CD14-positive monocyte (primary cell): Measurements from ENCODE around the gene HAUS2. TPM values are rescaled to one million over a fixed set of nuclear protein-coding genes. Genes with fewer than 3 reads are reported as not detected.

ENCODE experiments used
- DNase-seq, 3 donors: peaks; one replicate each; pipeline ENCODE4 v3.0.0-alpha.2; 2011 to 2022
- H2AFZ ChIP-seq: 2 replicates; pipeline ENCODE4 v1.6.0; 2012; ENCODE audit warnings: mild to moderate bottlenecking, low read depth, low read length, inconsistent platforms; ENCODE audit not compliant: insufficient read depth, poor library complexity, severe bottlenecking
- H3K27ac ChIP-seq, 2 donors: 1 replicate in 1 of 2; 2 replicates in 1 of 2; pipeline ENCODE4 v1.5.1; 2012 to 2013; ENCODE audit warnings: low read length in 2 of 2, control low read depth in 1 of 2, inconsistent platforms in 1 of 2, low read depth in 1 of 2, mild to moderate bottlenecking in 1 of 2
- H3K27me3 ChIP-seq, 2 donors: one replicate each; pipeline versions ENCODE4 v1.6.0 to v1.6.1; 2011 to 2013; ENCODE audit warnings: low read length in 2 of 2; ENCODE audit not compliant: control insufficient read depth in 2 of 2, insufficient read depth in 2 of 2
- H3K36me3 ChIP-seq, 2 donors: replicated peaks in 1 of 2; 1 replicate in 1 of 2; 2 replicates in 1 of 2; pipeline versions ENCODE4 v1.5.1 to v1.6.1; 2012 to 2013; ENCODE audit warnings: low read length in 2 of 2, control low read depth in 1 of 2, inconsistent platforms in 1 of 2, mild to moderate bottlenecking in 1 of 2; ENCODE audit not compliant: insufficient read depth in 2 of 2, control insufficient read depth in 1 of 2
- H3K4me1 ChIP-seq, 2 donors: 1 replicate in 1 of 2; 2 replicates in 1 of 2; pipeline versions ENCODE4 v1.5.1 to v1.6.1; 2012 to 2013; ENCODE audit warnings: low read length in 2 of 2, control low read depth in 1 of 2, inconsistent platforms in 1 of 2, mild to moderate bottlenecking in 1 of 2, moderate library complexity in 1 of 2; ENCODE audit not compliant: insufficient read depth in 2 of 2, control insufficient read depth in 1 of 2
- H3K4me2 ChIP-seq: replicated peaks from 2 replicates; pipeline ENCODE3; 2012; ENCODE audit warnings: low read length, moderate library complexity, mild to moderate bottlenecking; ENCODE audit not compliant: poor library complexity, severe bottlenecking; ENCODE audit errors: extremely low read depth
- H3K4me3 ChIP-seq, 3 experiments: fragments of 200-600 bp in 1 of 3; sonication (generic) in 1 of 3; replicated peaks in 1 of 3; 1 replicate in 2 of 3; 2 replicates in 1 of 3; pipeline ENCODE4 v1.5.1; 2011 to 2013; ENCODE audit warnings: low read length in 3 of 3, mild to moderate bottlenecking in 3 of 3, control low read depth in 2 of 3, low read depth in 2 of 3, inconsistent platforms in 1 of 3, moderate library complexity in 1 of 3
- H3K79me2 ChIP-seq: 2 replicates; pipeline ENCODE4 v1.6.0; 2012; ENCODE audit warnings: mild to moderate bottlenecking, control low read depth, inconsistent platforms, low read length, moderate library complexity; ENCODE audit not compliant: insufficient read depth
- H3K9ac ChIP-seq: 2 replicates; pipeline ENCODE4 v1.6.0; 2017; ENCODE audit warnings: low read length, mild to moderate bottlenecking; ENCODE audit not compliant: insufficient read depth, poor library complexity, severe bottlenecking
- H3K9me3 ChIP-seq, 2 donors: replicated peaks in 1 of 2; 1 replicate in 1 of 2; 2 replicates in 1 of 2; pipeline versions ENCODE4 v1.5.1 to v1.6.1; 2012 to 2013; ENCODE audit warnings: low read length in 2 of 2, control low read depth in 1 of 2; ENCODE audit not compliant: control insufficient read depth in 1 of 2, insufficient read depth in 1 of 2
- H4K20me1 ChIP-seq: 2 replicates; pipeline ENCODE4 v1.6.0; 2012; ENCODE audit warnings: mild to moderate bottlenecking, low read length, control low read depth, moderate library complexity; ENCODE audit not compliant: insufficient read depth
- H3K27ac Mint-ChIP-seq, 7 donors: one replicate each; pipeline ENCODE4 v1.8.0; 2020; ENCODE audit warnings: mild to moderate bottlenecking in 7 of 7, mixed read lengths in 7 of 7, moderate library complexity in 6 of 7, inconsistent platforms in 2 of 7
- H3K27me3 Mint-ChIP-seq, 3 donors: one replicate each; pipeline ENCODE4 v1.8.0; 2021 to 2022; ENCODE audit warnings: low read depth in 3 of 3, mild to moderate bottlenecking in 3 of 3, mixed read lengths in 3 of 3, moderate library complexity in 3 of 3, inconsistent platforms in 1 of 3
- H3K36me3 Mint-ChIP-seq, 2 donors: one replicate each; pipeline ENCODE4 v1.8.0; 2020; ENCODE audit warnings: mixed read lengths in 2 of 2, inconsistent platforms in 1 of 2, mild to moderate bottlenecking in 1 of 2
- H3K4me1 Mint-ChIP-seq: one replicate; pipeline ENCODE4 v1.8.0; 2020; ENCODE audit warnings: mild to moderate bottlenecking, mixed read lengths
- H3K4me3 Mint-ChIP-seq, 2 donors: one replicate each; pipeline ENCODE4 v1.8.0; 2020; ENCODE audit warnings: mild to moderate bottlenecking in 2 of 2, mixed read lengths in 2 of 2, moderate library complexity in 1 of 2
- H3K9me3 Mint-ChIP-seq, 7 donors: one replicate each; pipeline ENCODE4 v1.8.0; 2020 to 2022; ENCODE audit warnings: mixed read lengths in 7 of 7, mild to moderate bottlenecking in 6 of 7, moderate library complexity in 6 of 7, inconsistent platforms in 2 of 7
- CTCF ChIP-seq: fragments of 200-600 bp; IDR thresholded peaks from one replicate; pipeline ENCODE4 v1.8.0; 2022; ENCODE audit warnings: antibody characterized with exemption, mild to moderate bottlenecking
- WGBS: methylation state at CpG from one replicate; pipeline ENCODE4 v1.1.5; 2013; ENCODE audit warnings: missing lambda C conversion rate; ENCODE audit not compliant: insufficient coverage; 5-methylcytosine and 5-hydroxymethylcytosine counted together
- intact Hi-C, 2 donors: fragments of 100-400 bp; cut with micrococcal nuclease; formaldehyde crosslinking; loops; one replicate each; pipeline versions ENCODE4 v1.15.0 to v1.15.1; 2023
- polyA plus RNA-seq, 3 donors: library from polyadenylated mRNA; depleted of rRNA in 1 of 3; unstranded in 2 of 3; stranded (reverse) in 1 of 3; fragments of 300-500 nt in 2 of 3; fragments of >200 nt in 1 of 3; fragmentation: Illumina TruSeq in 2 of 3; gene quantifications; 1 replicate in 2 of 3; 2 replicates in 1 of 3; pipeline ENCODE4 v1.2.3, GENCODE V29; 2012 to 2021

Gene HAUS2
- polyA plus RNA-seq, 3 donors = 12.5 to 22.0 (median 15.9) TPM

DNA sequence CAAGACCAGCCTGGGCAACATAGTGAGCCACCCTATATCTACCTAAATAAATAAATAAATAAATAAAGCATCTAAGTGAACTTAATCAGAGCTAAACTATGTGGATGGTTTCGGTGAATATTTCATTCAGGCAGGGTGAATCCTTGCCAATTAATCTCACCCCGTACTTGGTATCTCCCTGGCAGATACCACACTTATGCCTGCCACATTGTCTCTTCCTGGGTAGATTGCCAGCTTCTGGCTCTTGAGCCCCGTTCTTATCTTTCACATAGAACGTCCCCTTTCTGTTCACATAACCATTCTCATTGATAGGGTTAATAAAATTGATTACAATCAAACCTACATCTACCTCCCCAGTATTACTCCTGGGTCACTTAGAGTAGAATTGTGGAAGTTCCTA lies 46.2 kb upstream of the HAUS2 start:
- no peak for TF ChIP-seq CTCF
- peaks cover 16 to 35% of the 10 kb centered on the region in 2 donors for H3K36me3 Mint-ChIP-seq
- Histone ChIP-seq H3K4me3 (no peak overlapping the region), H3K27me3 (no peaks in the 10 kb centered on the region), H3K4me2 (no peak overlapping the region), H3K4me1 (peaks cover 46 to 60% of the 10 kb centered on the region in 2 donors), H3K27ac (peak overlapping the region; percentile 28 to 80), H2AFZ (no peak overlapping the region), H4K20me1 (peaks cover 64% of the 10 kb centered on the region), H3K9ac (peak overlapping the region; percentile 33), H3K36me3 (peaks cover 8 to 24% of the 10 kb centered on the region in 2 donors), H3K79me2 (peaks cover 97% of the 10 kb centered on the region), H3K9me3 (no peaks in the 10 kb centered on the region)
- peaks cover 53% of the 10 kb centered on the region for H3K4me1 Mint-ChIP-seq
- DNase-seq = no peak
- H3K4me3 Mint-ChIP-seq = no peak overlapping the region
- intact Hi-C loops = no loop called here
- H3K27ac Mint-ChIP-seq = peak overlapping the region; percentile 75 to 91 (median 86)
- no CpG with 5 or more reads among the region's 4 CpGs for WGBS
- H3K9me3 Mint-ChIP-seq = no peaks in the 10 kb centered on the region
- peaks cover 0 to 1% (median 0%) of the 10 kb centered on the region in 3 donors for H3K27me3 Mint-ChIP-seq

- Mint-ChIP-seq H3K4me3 (peak overlapping the region in 1 of 2 donors; percentile 42), H3K9me3 (no peaks in the 10 kb centered on the region), H3K27me3 (no peaks in the 10 kb centered on the region), H3K4me1 (peaks cover 51% of the 10 kb centered on the region), H3K36me3 (peaks cover 19 to 41% of the 10 kb centered on the region in 2 donors), H3K27ac (peak overlapping the region; percentile 72 to 91 (median 86))
- Histone ChIP-seq H4K20me1 (peaks cover 63% of the 10 kb centered on the region), H3K27me3 (no peaks in the 10 kb centered on the region), H3K4me1 (peaks cover 42 to 50% of the 10 kb centered on the region in 2 donors), H3K27ac (peak overlapping the region; percentile 63 to 65), H3K36me3 (peaks cover 15 to 30% of the 10 kb centered on the region in 2 donors), H3K4me2 (no peak overlapping the region), H2AFZ (no peak overlapping the region), H3K79me2 (peaks cover 97% of the 10 kb centered on the region), H3K9ac (no peak overlapping the region), H3K9me3 (no peaks in the 10 kb centered on the region), H3K4me3 (peak overlapping the region in 1 of 3 experiments; percentile 5)
- intact Hi-C loops = no loop called here
- DNase-seq = peak in 2 of 3 donors; percentile 27 to 64
- no CpG with 5 or more reads among the region's 1 CpG for WGBS
- TF ChIP-seq CTCF = no peak
These were observed 44.8 kb upstream of the HAUS2 start for GRCh38 chr15:42503825-42504224.
